Panc1 (cell line): ENCODE data around the gene PCDHGB7. TPM values are rescaled to one million over a fixed set of nuclear protein-coding genes. Genes with fewer than 3 reads are reported as not detected.
A peak's percentile ranks its signal among the peaks of the same experiment; 100 is the strongest.
"Not testable (repeated sequence)": the region's sequence is repeated elsewhere in the genome, so short reads cannot be mapped to it uniquely, and the experiment has no call there.

Experiments used
- ATAC-seq: fragments of 200-7000 bp; cut with Tn5 transposase; 2 replicates; pipeline ENCODE4 v1.9.1; 2020; ENCODE audit warnings: mild to moderate bottlenecking, moderate library complexity
- BruUV-seq: library from RNA; stranded (reverse); fragments of 400-500 nt; replicated peaks from 2 replicates; lab custom pipeline; 2021; lab: Mats Ljungman, UMichigan
- CTCF ChIA-PET: fragments of 300-600 bp; sonication (Branson Sonifier 250); formaldehyde crosslinking; loops from one replicate; lab custom pipeline; 2022; ENCODE audit warnings: antibody characterized with exemption; lab: Charles Lee
- POLR2A ChIA-PET: fragments of 300-600 bp; sonication (Branson Sonifier 250); formaldehyde crosslinking; loops from one replicate; lab custom pipeline; 2022; ENCODE audit warnings: antibody characterized with exemption; lab: Charles Lee
- DNase-seq: peaks from one replicate; pipeline ENCODE4 v3.0.0-alpha.2; 2010; ENCODE audit warnings: low read depth, low spot score
- H3K27ac ChIP-seq: 2 replicates; pipeline ENCODE4 v1.5.1; 2011; ENCODE audit warnings: mild to moderate bottlenecking, low read length, inconsistent platforms
- H3K27me3 ChIP-seq: fragments of 200-500 bp; sonication (Bioruptor generic); 2 replicates; pipeline ENCODE4 v1.6.0; 2014; ENCODE audit warnings: low read length, inconsistent platforms; ENCODE audit not compliant: control insufficient read depth, insufficient read depth
- H3K36me3 ChIP-seq: fragments of 200-500 bp; sonication (Bioruptor generic); 2 replicates; pipeline ENCODE4 v1.5.1; 2014; ENCODE audit warnings: inconsistent platforms, mild to moderate bottlenecking, low read length, moderate library complexity; ENCODE audit not compliant: control insufficient read depth, insufficient read depth
- H3K4me1 ChIP-seq: 2 replicates; pipeline ENCODE4 v1.5.1; 2011; ENCODE audit warnings: inconsistent platforms, mild to moderate bottlenecking, low read length, moderate library complexity; ENCODE audit not compliant: control insufficient read depth, insufficient read depth
- H3K4me3 ChIP-seq, 2 experiments: 2 replicates each; pipeline ENCODE4 v1.5.1; 2011 to 2012; ENCODE audit warnings: low read depth in 2 of 2, low read length in 2 of 2, mild to moderate bottlenecking in 2 of 2, inconsistent platforms in 1 of 2, moderate library complexity in 1 of 2
- H3K9me3 ChIP-seq: fragments of 200-500 bp; sonication (Bioruptor generic); 2 replicates; pipeline ENCODE4 v1.5.1; 2014; ENCODE audit warnings: low read depth, mild to moderate bottlenecking, inconsistent platforms, low read length, moderate library complexity; ENCODE audit not compliant: control insufficient read depth, insufficient read depth
- POLR2AphosphoS5 ChIP-seq: IDR thresholded peaks from 2 replicates; pipeline ENCODE4 v1.6.1; 2012; ENCODE audit warnings: mild to moderate bottlenecking, low read depth, low read length, moderate library complexity
- SIN3A ChIP-seq: IDR thresholded peaks from 2 replicates; pipeline ENCODE4 v1.6.1; 2012; ENCODE audit warnings: low read depth, mild to moderate bottlenecking, low read length, moderate library complexity, borderline replicate concordance; ENCODE audit not compliant: insufficient read depth
- TCF7L2 ChIP-seq: IDR thresholded peaks from 2 replicates; pipeline ENCODE4 v1.6.1; 2011; ENCODE audit warnings: mild to moderate bottlenecking, low read depth, low read length, inconsistent platforms
- in situ Hi-C: cut with HindIII; loops from 2 replicates; pipeline ENCODE4 v1.10.0; 2016; ENCODE audit warnings: low sequenced_read_pairs, low pct_unique_long_range_greater_than_20kb
- intact Hi-C: fragments of 100-400 bp; cut with micrococcal nuclease; formaldehyde crosslinking; loops from one replicate; pipeline ENCODE4 v1.10.0; 2022; ENCODE audit not compliant: unreplicated experiment
- total RNA-seq: library from RNA; stranded (reverse); gene quantifications from one replicate; pipeline ENCODE4 v1.2.1, GENCODE V29; 2021; ENCODE audit not compliant: unreplicated experiment
- TF ChIP-seq, protein P1 (sequence below): fragments of 450-650 bp; IDR thresholded peaks from 2 replicates; pipeline ENCODE4 v1.5.1; 2017; ENCODE audit warnings: mild to moderate bottlenecking
- TF ChIP-seq, protein P2 (sequence below), 2 experiments: IDR thresholded peaks; 2 replicates each; pipeline ENCODE4 v1.6.1; 2011 to 2012; ENCODE audit warnings: low read depth in 2 of 2, control low read depth in 1 of 2, low read length in 1 of 2, mild to moderate bottlenecking in 1 of 2, moderate library complexity in 1 of 2; ENCODE audit not compliant: insufficient read depth in 1 of 2

Gene PCDHGB7
- total RNA-seq, 1 experiment from 2014 or later = 6.7 TPM

DNA sequence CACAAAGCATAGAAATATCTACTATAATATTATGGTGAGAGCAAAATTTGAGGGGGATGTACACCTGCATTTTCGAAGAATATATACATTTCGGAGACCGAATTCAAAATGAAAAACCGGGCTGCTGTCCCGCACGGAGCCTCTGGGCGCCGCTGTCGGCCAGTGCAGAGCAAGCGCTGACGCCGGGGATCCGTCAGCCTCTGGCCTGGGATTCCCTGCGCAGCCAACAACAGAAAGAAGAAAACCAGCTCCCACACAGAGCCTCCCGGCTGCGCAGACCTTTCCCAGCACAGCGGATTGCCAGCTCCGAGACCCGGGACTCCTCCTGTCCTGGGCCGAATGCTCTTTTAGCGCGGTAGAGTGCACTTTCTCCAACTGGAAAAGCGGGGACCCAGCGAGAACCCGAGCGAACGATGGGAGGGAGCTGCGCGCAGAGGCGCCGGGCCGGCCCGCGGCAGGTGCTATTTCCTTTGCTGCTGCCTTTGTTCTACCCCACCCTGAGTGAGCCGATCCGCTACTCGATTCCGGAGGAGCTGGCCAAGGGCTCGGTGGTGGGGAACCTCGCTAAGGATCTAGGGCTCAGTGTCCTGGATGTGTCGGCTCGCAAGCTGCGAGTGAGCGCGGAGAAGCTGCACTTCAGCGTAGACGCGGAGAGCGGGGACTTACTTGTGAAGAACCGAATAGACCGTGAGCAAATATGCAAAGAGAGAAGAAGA is 9.5 kb upstream of the PCDHGB7 start, which contains the start of gene PCDHGB6:
Gene PCDHGB6, plus strand, starts transcription at position 232 of the 716 bp plus-strand sequence. Its CDS starts 182 bp downstream, at position 414.
- CTCF ChIA-PET, in situ Hi-C loops, DNase-seq, H3K36me3 ChIP-seq, H3K4me3 ChIP-seq, H3K27me3 ChIP-seq, ATAC-seq, intact Hi-C loops, POLR2A ChIA-PET, H3K27ac ChIP-seq, H3K9me3 ChIP-seq, BruUV-seq, H3K4me1 ChIP-seq: not testable (repeated sequence)
- TF ChIP-seq, protein P1, sequence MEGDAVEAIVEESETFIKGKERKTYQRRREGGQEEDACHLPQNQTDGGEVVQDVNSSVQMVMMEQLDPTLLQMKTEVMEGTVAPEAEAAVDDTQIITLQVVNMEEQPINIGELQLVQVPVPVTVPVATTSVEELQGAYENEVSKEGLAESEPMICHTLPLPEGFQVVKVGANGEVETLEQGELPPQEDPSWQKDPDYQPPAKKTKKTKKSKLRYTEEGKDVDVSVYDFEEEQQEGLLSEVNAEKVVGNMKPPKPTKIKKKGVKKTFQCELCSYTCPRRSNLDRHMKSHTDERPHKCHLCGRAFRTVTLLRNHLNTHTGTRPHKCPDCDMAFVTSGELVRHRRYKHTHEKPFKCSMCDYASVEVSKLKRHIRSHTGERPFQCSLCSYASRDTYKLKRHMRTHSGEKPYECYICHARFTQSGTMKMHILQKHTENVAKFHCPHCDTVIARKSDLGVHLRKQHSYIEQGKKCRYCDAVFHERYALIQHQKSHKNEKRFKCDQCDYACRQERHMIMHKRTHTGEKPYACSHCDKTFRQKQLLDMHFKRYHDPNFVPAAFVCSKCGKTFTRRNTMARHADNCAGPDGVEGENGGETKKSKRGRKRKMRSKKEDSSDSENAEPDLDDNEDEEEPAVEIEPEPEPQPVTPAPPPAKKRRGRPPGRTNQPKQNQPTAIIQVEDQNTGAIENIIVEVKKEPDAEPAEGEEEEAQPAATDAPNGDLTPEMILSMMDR = peak; percentile 34

- DNase-seq (no peak), ATAC-seq (no peak)
- BruUV-seq = no TSS peak
- ChIA-PET CTCF (no interaction called here), POLR2A (no interaction called here)
- Histone ChIP-seq H3K4me1 (no peaks in the 10 kb centered on the region), H3K36me3 (no peaks in the 10 kb centered on the region), H3K9me3 (no peaks in the 10 kb centered on the region), H3K27ac (no peak overlapping the region), H3K4me3 (no peak overlapping the region), H3K27me3 (no peaks in the 10 kb centered on the region)
- TF ChIP-seq, protein P2, sequence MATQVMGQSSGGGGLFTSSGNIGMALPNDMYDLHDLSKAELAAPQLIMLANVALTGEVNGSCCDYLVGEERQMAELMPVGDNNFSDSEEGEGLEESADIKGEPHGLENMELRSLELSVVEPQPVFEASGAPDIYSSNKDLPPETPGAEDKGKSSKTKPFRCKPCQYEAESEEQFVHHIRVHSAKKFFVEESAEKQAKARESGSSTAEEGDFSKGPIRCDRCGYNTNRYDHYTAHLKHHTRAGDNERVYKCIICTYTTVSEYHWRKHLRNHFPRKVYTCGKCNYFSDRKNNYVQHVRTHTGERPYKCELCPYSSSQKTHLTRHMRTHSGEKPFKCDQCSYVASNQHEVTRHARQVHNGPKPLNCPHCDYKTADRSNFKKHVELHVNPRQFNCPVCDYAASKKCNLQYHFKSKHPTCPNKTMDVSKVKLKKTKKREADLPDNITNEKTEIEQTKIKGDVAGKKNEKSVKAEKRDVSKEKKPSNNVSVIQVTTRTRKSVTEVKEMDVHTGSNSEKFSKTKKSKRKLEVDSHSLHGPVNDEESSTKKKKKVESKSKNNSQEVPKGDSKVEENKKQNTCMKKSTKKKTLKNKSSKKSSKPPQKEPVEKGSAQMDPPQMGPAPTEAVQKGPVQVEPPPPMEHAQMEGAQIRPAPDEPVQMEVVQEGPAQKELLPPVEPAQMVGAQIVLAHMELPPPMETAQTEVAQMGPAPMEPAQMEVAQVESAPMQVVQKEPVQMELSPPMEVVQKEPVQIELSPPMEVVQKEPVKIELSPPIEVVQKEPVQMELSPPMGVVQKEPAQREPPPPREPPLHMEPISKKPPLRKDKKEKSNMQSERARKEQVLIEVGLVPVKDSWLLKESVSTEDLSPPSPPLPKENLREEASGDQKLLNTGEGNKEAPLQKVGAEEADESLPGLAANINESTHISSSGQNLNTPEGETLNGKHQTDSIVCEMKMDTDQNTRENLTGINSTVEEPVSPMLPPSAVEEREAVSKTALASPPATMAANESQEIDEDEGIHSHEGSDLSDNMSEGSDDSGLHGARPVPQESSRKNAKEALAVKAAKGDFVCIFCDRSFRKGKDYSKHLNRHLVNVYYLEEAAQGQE (IDR thresholded peaks at IDR 0.05; ENCODE audit: insufficient read depth in 1 of 2, low read depth in 2 of 2, low read length in 1 of 2) = no peak
- TF ChIP-seq SIN3A = no peak
- TF ChIP-seq TCF7L2 = no peak
- TF ChIP-seq, protein P1 = no peak
- TF ChIP-seq POLR2AphosphoS5 = no peak
- in situ Hi-C loops (no loop called here), intact Hi-C loops (loop anchor here (5.0 to 10.0 kb wide), 2 partner anchors 45 to 187 kb away; partner anchors contain the start of genes PCDHB14 and PCDHGA5)
Measured at GRCh38 chr5:141409598-141410306, 7.7 kb upstream of the PCDHGB7 start.
